BLaER1 treated with 17β-estradiol and CSF1 and Interleukin-3, amounts not matched to agents 10 nM and 100 nM (cell line): ENCODE results near the gene MON1A.
A peak's percentile ranks its signal among the peaks of the same experiment; 100 is the strongest.
"Not testable (repeated sequence)": the region's sequence is repeated elsewhere in the genome, so short reads cannot be mapped to it uniquely, and the experiment has no call there.

Experiments used
- H3K27ac ChIP-seq, 11 experiments: shearing (Covaris generic); formaldehyde crosslinking; 2 replicates each; pipeline ENCODE4 v1.8.1; 2022
- H3K27me3 ChIP-seq, 11 experiments: shearing (Covaris generic); formaldehyde crosslinking; 2 replicates each; pipeline ENCODE4 v1.8.1; 2022
- H3K36me3 ChIP-seq, 11 experiments: shearing (Covaris generic); formaldehyde crosslinking; 2 replicates each; pipeline ENCODE4 v1.8.1; 2022
- H3K4me1 ChIP-seq, 10 experiments: shearing (Covaris generic); formaldehyde crosslinking; 2 replicates each; pipeline ENCODE4 v1.8.1; 2022
- H3K4me2 ChIP-seq, 11 experiments: shearing (Covaris generic); formaldehyde crosslinking; 2 replicates each; pipeline ENCODE4 v1.8.1; 2022
- H3K4me3 ChIP-seq, 10 experiments: shearing (Covaris generic); formaldehyde crosslinking; 2 replicates each; pipeline ENCODE4 v1.8.1; 2022
- H3K9ac ChIP-seq, 11 experiments: shearing (Covaris generic); formaldehyde crosslinking; 2 replicates each; pipeline ENCODE4 v1.8.1; 2022
- H3K9me3 ChIP-seq, 11 experiments: shearing (Covaris generic); formaldehyde crosslinking; replicated peaks in 1 of 11; 2 replicates each; pipeline ENCODE4 v1.8.1; 2022
- H4K20me1 ChIP-seq, 11 experiments: shearing (Covaris generic); formaldehyde crosslinking; 2 replicates each; pipeline ENCODE4 v1.8.1; 2022
- Cebpa-rat ChIP-seq, 11 experiments: shearing (Covaris generic); IDR thresholded peaks; 2 replicates each; pipeline ENCODE4 v1.8.1; 2022

Gene MON1A

GRCh38 chr3:49911611-49912010 lies 18.0 kb downstream of the MON1A start:
- TF ChIP-seq Cebpa-rat (IDR thresholded peaks at IDR 0.05): no peak
- Histone ChIP-seq H3K4me2 (peak overlapping the region in 8 of 11 experiments; percentile 29 to 79 (median 67); a peak in 16 of 22 replicates), H4K20me1 (peaks cover 0 to 25% (median 0%) of the 10 kb centered on the region in 11 experiments; a peak in 6 of 22 replicates), H3K9ac (peak overlapping the region in 4 of 11 experiments; percentile 14 to 39 (median 32); a peak in 5 of 22 replicates), H3K4me3 (no peak overlapping the region), H3K36me3 (peaks cover 30 to 51% (median 42%) of the 10 kb centered on the region in 11 experiments), H3K27ac (no peak overlapping the region), H3K27me3 (no peaks in the 10 kb centered on the region), H3K9me3 (no peaks in the 10 kb centered on the region), H3K4me1 (peaks cover 8 to 29% (median 21%) of the 10 kb centered on the region in 10 experiments)

GRCh38 chr3:49911124-49911420 lies 18.5 kb downstream of the MON1A start:
- peak overlapping the region in 1 of 11 experiments; percentile 30; a peak in 2 of 22 replicates for H3K9ac ChIP-seq
- H3K4me2 ChIP-seq: peak overlapping the region in 6 of 11 experiments; percentile 42 to 79 (median 71); a peak in 11 of 22 replicates
- H4K20me1 ChIP-seq: peaks cover 0 to 20% (median 0%) of the 10 kb centered on the region in 11 experiments; a peak in 5 of 22 replicates
- no peaks in the 10 kb centered on the region for H3K27me3 ChIP-seq
- H3K4me1 ChIP-seq: peaks cover 10 to 29% (median 22%) of the 10 kb centered on the region in 10 experiments
- H3K36me3 ChIP-seq: peaks cover 30 to 51% (median 42%) of the 10 kb centered on the region in 11 experiments
- no peak overlapping the region for H3K27ac ChIP-seq
- H3K9me3 ChIP-seq: no peaks in the 10 kb centered on the region
- H3K4me3 ChIP-seq: no peak overlapping the region
- TF ChIP-seq Cebpa-rat (IDR thresholded peaks at IDR 0.05): no peak

DNA sequence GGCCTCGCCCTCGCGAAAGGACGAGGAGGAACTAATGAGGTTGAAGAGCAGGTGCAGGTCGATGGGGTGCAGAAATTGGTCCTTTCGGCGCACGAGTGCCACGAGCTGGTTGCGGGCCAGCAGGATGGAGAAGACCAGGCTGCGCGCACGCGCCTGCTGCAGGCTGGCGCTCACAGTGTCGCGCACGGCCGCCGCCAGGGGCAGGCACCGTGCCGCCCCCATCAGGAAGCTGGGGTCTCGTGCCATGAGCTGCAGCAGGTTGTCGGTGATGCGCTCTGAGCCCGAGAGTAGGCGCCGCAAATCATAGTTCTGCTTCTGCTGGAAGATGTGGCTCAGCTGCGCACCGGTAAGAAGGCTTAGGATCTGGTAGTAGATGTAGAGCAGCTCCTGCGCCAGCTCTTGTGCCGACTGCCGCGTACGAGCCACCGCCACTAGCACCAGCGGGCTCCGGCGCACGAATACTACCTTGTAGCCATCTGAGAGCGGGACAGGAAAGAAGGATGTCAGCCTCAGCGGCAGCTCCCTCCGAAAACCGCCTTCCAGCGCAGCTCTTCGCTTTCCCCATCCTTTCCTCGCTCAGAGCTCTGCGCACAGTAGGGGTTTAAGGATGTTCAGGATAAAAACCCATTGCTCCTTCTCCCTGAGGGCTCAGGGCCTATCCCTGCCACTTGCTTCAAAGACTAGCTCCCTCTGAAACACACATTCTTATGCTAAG lies 19.0 kb downstream of the MON1A start:
- Histone ChIP-seq H3K27me3 (no peaks in the 10 kb centered on the region), H3K27ac (no peak overlapping the region), H3K9me3 (no peaks in the 10 kb centered on the region), H3K4me1 (peaks cover 15 to 29% (median 25%) of the 10 kb centered on the region in 10 experiments), H3K4me2 (no peak overlapping the region), H3K36me3 (peaks cover 30 to 51% (median 42%) of the 10 kb centered on the region in 11 experiments), H4K20me1 (peaks cover 0 to 20% (median 0%) of the 10 kb centered on the region in 11 experiments; a peak in 5 of 22 replicates), H3K4me3 (no peak overlapping the region), H3K9ac (no peak overlapping the region)
- no peak for TF ChIP-seq Cebpa-rat (IDR thresholded peaks at IDR 0.05)

- no peak overlapping the region for H3K4me3 ChIP-seq
- H3K4me2 ChIP-seq: no peak overlapping the region
- H3K9me3 ChIP-seq: no peaks in the 10 kb centered on the region
- peaks cover 30 to 51% (median 42%) of the 10 kb centered on the region in 11 experiments for H3K36me3 ChIP-seq
- H3K9ac ChIP-seq: peak overlapping the region in 1 of 11 experiments; percentile 14; a peak in 1 of 22 replicates
- peaks cover 18 to 47% (median 40%) of the 10 kb centered on the region in 10 experiments for H3K4me1 ChIP-seq
- H4K20me1 ChIP-seq: peaks cover 0 to 20% (median 0%) of the 10 kb centered on the region in 11 experiments; a peak in 4 of 22 replicates
- no peaks in the 10 kb centered on the region for H3K27me3 ChIP-seq
- no peak overlapping the region for H3K27ac ChIP-seq
- TF ChIP-seq Cebpa-rat (IDR thresholded peaks at IDR 0.05): no peak
Observed at GRCh38 chr3:49908373-49909199, 21.0 kb downstream of the MON1A start.

GRCh38 chr3:49906073-49906743 lies 23.4 kb downstream of the MON1A start:
- H3K27ac ChIP-seq: peak overlapping the region in 6 of 11 experiments; percentile 25 to 56 (median 48); a peak in 9 of 22 replicates
- H3K36me3 ChIP-seq: peaks cover 20 to 31% (median 28%) of the 10 kb centered on the region in 11 experiments
- H3K4me2 ChIP-seq: peak overlapping the region; percentile 53 to 88 (median 75)
- H3K27me3 ChIP-seq: no peaks in the 10 kb centered on the region
- H4K20me1 ChIP-seq: peaks cover 0 to 12% (median 0%) of the 10 kb centered on the region in 11 experiments; a peak in 3 of 22 replicates
- peak overlapping the region in 6 of 10 experiments; percentile 1 to 34 (median 20); a peak in 7 of 20 replicates for H3K4me3 ChIP-seq
- TF ChIP-seq Cebpa-rat (IDR thresholded peaks at IDR 0.05): no peak
- peak overlapping the region in 9 of 11 experiments; percentile 19 to 56 (median 34); a peak in 16 of 22 replicates for H3K9ac ChIP-seq
- no peaks in the 10 kb centered on the region for H3K9me3 ChIP-seq
- H3K4me1 ChIP-seq: peaks cover 18 to 54% (median 49%) of the 10 kb centered on the region in 10 experiments

DNA sequence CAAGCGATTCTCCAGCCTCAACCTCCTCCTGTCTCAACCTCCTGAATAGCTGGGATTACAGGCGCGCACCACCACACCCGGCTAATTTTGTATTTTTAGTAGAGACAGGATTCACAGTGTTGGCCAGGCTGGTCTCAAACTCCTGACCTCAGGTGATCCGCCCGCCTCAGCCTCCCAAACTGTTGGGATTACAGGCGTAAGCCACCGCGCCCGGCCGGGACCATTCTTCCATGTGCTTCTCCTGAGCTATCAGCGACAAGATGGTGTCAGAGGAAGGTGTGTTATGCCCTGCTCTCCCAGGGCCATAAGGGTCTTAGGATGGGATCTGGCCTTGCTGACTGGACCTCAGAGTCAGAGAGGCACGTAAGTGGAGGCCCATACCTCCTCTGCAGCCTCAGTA lies 25.2 kb downstream of the MON1A start:
- H3K27me3 ChIP-seq, H3K27ac ChIP-seq, H3K4me3 ChIP-seq, H4K20me1 ChIP-seq, H3K9me3 ChIP-seq: not testable (repeated sequence)
- peaks cover 18 to 59% (median 54%) of the 10 kb centered on the region in 10 experiments for H3K4me1 ChIP-seq
- peak overlapping the region in 1 of 11 experiments; percentile 35; a peak in 1 of 22 replicates for H3K9ac ChIP-seq
- peak overlapping the region in 9 of 11 experiments; percentile 46 to 72 (median 54); a peak in 14 of 22 replicates for H3K4me2 ChIP-seq
- H3K36me3 ChIP-seq: peaks cover 6 to 15% (median 10%) of the 10 kb centered on the region in 11 experiments

- TF ChIP-seq Cebpa-rat (IDR thresholded peaks at IDR 0.05): no peak
- Histone ChIP-seq H3K36me3 (peaks cover 0 to 8% (median 3%) of the 10 kb centered on the region in 11 experiments; a peak in 12 of 22 replicates), H3K9me3 (no peaks in the 10 kb centered on the region), H3K27ac (peak within 1 kb of the TSS in 4 of 11 experiments; percentile 8 to 59 (median 28); a peak in 7 of 22 replicates), H3K9ac (peak within 1 kb of the TSS in 6 of 11 experiments; percentile 1 to 49 (median 32); a peak in 6 of 22 replicates), H4K20me1 (no peaks in the 10 kb centered on the region; a peak in 1 of 22 replicates), H3K4me3 (peak within 1 kb of the TSS in 6 of 10 experiments; percentile 16 to 41 (median 26); a peak in 6 of 20 replicates), H3K27me3 (no peaks in the 10 kb centered on the region), H3K4me1 (peaks cover 18 to 59% (median 54%) of the 10 kb centered on the region in 10 experiments), H3K4me2 (peak within 1 kb of the TSS; percentile 41 to 72 (median 51))
Observed at GRCh38 chr3:49903451-49904424, 25.9 kb downstream of the MON1A start, which contains the start of gene MST1R. TSS of gene MST1R (minus strand) at chr3:49903873. CDS start at chr3:49903609, 264 bp downstream.
